GM18517 (cell line): ENCODE measurements around the gene PATJ.
"Not testable (repeated sequence)": the region's sequence is repeated elsewhere in the genome, so short reads cannot be mapped to it uniquely, and the experiment has no call there.

ENCODE experiments used
- ATAC-seq: cut with Tn5 transposase; IDR thresholded peaks from one replicate; pipeline ENCODE4 v1.9.1; 2021; ENCODE audit warnings: mild to moderate bottlenecking, moderate library complexity; ENCODE audit not compliant: unreplicated experiment

Gene PATJ

DNA sequence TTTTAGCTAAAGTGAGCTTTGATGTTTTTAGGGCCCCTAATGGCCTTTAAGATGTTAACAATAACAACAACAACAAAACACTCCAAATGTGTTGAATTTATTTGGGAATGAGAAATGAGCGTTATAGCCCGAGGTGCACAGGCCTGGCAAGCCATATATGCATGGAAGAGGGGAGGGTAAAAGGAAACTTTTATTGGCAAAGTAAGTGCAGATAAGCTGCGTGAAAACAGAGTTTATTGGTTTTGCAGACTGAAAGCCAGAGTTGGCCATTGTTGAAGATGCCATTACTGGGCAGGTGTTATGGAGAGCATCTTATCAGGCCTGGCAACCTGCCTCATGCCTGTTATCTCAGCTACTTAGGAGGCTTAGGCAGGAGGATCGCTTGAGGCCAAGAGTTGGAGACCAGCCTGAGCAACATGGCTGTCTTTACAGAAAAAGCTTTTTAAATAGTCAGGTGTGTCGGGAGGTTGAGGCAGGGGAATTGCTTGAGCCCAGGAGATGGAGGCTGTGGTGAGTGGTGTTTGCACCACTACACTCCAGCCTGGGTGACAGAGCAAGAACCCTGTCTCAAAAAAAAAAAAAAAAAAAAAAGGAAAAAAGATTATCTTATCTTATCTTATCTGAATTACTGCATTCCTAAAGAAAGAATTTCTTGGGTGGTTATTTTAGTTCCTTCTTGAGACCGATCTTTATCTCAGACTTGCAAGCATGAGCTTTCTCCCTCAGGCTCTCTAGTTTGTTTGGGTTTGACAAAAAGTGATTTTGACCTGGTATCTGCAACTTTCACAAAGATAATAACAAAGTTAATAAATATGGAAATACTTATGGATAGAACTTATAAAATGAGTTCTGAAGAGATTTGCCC is 1.7 kb downstream of the PATJ start:
- ATAC-seq, result no peak

- ATAC-seq, result no peak
These were observed 4.5 kb downstream of the PATJ start for GRCh38 chr1:61746813-61747212.

- ATAC-seq, result no peak
These were observed 6.3 kb downstream of the PATJ start for GRCh38 chr1:61748566-61748965.

DNA sequence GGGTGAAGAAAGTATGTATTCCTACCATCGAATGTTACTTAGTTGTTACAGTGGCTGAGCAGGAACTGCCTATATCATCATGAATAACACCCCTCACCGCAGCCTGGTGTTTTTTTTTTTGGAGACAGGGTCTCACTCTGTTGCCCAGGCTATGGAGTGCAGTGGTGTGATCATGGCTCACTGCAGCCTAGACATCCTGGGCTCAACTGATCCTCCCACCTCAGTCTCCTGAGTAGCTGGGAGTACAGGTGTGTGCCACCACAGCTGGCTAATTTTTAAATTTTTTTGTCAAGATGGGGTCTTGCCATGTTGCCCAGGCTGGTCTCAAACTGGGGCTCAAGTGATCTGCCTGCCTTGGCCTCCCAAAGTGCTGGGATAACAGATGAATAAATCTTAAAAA is 7.3 kb downstream of the PATJ start:
- ATAC-seq, result no peak

DNA sequence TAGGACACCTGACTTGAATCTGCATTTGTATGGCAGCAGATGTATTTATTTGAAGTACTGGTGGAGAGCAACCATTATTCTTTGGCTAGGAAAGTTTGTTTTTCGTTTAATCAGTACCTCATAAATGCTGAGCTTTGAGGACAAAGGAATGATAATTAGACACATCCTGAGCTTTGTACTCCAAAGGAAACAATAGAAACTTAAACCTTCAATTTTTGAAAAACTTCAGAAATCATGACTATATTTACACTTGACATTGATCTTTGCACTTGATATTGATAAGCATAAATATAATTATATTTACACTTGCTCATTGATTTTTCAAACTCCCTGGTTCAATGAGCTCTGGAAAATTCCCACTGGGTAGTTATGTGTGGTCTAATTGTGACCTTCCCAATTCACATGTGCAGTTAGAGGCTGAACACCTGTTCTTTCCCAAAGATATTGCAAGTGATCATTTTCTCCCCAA is 10.7 kb downstream of the PATJ start:
- ATAC-seq, result no peak

DNA sequence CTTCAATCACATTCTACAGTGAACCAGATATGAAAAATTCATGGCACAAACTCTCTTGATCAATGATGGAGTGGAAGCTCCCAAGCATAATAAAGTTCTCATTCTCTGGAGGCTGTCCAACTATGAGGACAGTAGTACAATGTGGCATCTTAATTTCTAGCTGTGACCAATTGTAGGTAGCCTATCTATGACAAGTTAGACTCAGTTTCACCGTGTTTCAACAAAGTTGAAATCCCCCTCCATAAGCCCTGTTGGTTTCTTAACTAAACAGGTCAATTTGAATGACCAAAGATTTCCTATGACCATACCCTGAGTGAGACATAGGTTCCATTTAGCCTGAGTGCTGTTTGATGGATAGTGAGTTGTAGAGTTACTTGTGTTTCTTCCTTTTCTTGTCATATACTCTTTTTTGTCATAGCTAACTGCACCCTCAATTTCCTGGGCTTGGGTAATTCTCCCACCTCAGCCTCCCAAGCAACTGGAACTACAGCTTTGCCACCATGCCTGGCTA is 11.8 kb downstream of the PATJ start:
- ATAC-seq, result no peak

DNA sequence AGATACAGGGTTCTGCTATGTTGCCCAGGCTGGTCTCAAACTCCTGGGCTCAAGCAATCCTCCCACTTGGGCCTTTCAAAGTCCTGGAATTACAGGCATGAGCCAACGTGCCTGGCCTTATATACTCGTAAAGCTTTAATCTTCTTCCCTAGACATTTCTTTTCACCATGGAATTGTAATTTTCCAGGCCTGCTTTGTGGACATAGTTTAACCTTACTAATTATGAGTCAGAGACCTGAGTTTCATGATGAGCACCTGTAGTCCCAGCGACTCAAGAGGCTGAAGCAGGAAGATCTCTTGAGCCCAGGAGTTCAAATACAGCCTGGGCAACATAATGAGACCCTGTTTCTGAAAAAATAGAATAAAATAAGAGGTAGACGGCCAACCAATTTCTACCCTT is 12.3 kb downstream of the PATJ start:
- no peak for ATAC-seq

GRCh38 chr1:61756773-61757172 is 14.5 kb downstream of the PATJ start:
- ATAC-seq, result no peak

DNA sequence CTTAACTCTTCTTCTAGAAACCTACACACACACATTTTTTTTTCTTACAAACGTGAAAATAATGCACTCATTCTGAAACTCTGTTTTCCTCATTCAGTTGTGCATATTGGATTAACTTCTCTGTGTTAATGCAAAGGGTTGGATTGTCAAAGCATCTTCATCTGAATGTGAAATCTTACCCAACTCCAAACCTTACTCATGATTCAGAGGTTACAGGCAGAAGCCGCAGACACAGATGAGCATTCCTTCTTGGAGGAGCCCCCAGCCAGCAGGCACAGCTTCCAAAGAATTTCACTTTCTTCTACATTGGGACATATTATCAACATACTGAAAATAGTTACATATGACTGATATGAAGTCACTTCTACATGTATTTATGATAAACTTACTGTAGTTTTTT is 15.7 kb downstream of the PATJ start:
- ATAC-seq, result no peak

- ATAC-seq, result no peak
These were observed 27.9 kb downstream of the PATJ start for GRCh38 chr1:61770131-61770530.

- no peak for ATAC-seq
These were observed 33.8 kb downstream of the PATJ start for GRCh38 chr1:61776091-61776490.

GRCh38 chr1:61779231-61779630 is 37.0 kb downstream of the PATJ start:
- ATAC-seq, result no peak

DNA sequence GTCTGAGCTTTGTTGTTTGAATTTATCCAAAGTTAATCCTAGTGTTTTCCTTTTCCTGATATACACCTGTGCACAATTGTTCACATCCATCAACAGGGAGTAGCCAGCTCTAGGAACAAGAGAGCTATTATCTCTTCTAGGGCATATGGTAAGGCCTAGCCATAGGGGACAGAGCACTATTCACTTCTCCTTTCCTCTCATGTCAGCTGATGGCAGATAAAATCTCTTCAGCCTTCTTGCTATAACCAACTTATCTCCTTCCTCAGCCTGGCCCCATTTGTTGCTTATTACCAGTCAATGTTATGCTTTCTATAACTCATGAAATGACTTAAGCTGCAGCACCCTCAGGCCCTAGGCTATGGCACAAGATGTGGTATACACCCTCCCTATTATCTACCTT is 38.9 kb downstream of the PATJ start:
- ATAC-seq, result no peak

GRCh38 chr1:61782771-61783170 is 40.5 kb downstream of the PATJ start:
- peak; percentile 73 for ATAC-seq

GRCh38 chr1:61784726-61785125 is 42.4 kb downstream of the PATJ start:
- ATAC-seq, result no peak

DNA sequence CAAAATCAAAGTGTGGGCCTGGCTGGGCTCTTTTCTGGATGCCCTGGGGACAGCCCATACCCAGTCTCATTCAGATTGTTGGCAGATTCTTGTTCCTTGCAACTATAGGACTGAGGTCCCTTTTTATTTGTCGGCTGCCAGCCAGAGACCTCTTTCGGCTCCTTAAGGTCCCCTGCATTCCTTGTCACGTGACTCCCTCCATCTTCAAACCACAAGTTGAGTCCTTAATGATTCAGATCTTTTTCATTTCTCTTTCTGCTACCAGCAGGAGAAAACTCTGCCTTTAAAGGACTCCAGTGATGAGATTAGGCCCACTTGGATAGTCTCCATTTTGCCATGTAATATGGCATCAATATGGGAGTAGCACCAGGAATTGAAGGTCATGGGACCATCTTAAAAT is 48.6 kb downstream of the PATJ start:
- ATAC-seq, result no peak

DNA sequence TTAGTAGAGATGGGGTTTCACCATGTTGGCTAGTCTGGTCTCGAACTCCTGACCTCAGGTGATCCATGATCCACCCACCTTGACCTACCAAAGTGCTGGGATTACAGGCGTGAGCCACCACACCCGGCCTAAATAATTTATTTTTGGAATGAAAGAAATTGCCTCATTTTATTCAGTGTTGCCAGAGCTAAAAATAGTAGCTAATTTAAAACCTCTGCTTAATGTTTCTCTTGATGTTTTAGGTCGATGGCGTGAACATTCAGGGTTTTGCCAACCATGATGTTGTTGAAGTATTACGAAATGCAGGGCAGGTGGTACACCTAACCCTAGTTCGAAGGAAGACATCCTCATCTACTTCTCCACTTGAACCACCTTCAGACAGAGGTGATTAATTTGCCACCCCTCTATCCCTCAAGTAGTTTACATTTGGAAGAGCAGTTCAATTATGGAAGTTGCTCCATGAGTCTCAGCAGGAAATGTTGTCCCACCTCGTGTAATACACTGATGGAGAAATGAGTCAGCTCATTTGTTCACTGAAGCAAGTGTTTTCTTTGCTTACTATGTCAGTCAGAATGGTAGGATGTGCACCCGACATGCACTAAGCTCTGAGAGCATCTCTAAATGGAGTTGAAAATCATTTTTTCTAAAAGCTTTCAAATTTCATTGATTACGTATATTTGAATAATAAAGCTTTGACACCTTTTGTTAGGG is 54.9 kb downstream of the PATJ start:
- ATAC-seq, result no peak

DNA sequence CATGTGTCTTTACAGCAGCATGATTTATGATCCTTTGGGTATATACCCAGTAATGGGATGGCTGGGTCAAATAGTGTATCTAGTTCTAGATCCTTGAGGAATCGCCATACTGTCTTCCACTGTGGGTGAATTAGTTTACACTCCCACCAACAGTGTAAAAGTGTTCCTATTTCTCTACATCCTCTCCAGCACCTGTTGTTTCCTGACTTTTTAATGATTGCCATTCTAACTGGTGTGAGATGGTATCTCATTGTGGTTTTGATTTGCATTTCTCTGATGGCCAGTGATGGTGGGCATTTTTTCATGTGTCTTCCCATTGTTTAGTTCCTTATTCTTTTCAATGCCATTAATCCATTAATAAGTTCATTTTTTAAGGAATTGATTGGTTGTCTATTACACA is 58.8 kb downstream of the PATJ start:
- ATAC-seq, result not testable (repeated sequence)

DNA sequence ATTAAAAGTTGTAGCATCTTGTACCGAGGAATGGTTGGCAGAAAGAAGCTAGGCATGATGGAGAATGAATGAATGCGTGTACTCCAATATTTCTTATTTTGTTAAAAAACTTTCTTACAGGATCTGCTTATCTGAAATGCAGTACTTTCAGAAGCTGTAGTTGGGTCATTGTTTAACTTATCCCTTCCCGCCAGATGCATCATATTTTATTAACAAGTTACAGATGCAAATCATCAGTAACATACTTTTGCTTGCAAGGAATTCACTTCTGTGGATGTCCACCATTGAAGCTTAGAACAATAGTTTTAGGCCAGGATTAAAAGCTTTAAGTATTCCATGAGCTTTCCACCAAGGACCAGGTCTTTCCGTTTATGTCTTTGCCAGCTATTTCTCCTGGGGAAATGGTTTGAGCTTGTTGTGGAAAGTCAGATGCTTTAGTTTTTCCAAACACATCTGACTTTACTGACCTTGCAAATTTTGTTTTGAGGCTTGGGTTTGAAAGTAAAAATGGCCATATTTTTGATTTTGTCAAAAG is 65.4 kb downstream of the PATJ start:
- no peak for ATAC-seq

DNA sequence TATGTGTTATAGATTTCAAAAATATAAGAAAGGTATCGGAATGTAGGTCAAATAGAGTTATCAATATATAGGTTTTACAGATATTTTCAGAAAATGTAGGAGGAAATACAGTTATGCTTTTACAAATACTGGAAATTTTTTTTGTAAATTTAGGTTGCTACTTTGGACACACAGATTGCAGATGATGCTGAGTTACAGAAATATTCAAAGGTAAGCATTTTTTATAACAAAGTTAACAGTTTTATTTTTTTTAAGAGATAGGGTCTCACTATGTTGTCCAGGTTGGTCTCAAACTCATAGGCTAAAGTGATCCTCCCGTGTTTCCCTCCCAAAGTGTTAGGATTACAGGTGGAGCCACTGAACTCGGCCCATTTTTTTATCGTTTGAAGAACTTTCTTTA is 66.0 kb downstream of the PATJ start:
- no peak for ATAC-seq

DNA sequence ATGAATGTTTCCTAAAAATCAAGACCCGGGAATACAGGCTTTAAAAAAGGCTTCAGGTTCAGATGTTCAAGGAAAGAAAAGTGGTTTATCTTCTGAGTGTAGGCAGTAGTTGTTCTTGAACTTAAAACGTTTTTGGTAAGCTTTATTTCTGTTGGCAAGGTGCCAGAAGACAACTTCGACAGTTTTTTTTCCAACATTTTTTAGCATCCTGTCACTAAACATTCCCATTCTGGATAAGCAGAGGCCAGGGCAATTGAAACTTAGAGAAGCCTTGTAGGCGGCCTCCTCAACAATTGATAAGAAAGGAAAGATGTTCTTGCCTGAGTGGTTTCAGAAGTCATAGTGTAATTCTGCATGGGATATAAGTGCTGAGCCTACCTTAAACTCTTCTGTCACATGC is 66.7 kb downstream of the PATJ start:
- ATAC-seq, result no peak

GRCh38 chr1:61812916-61813315 is 70.6 kb downstream of the PATJ start:
- ATAC-seq, result no peak
